ENCODE data around the gene NOL9. TPM values are rescaled to one million over a fixed set of nuclear protein-coding genes. Genes with fewer than 3 reads are reported as not detected.
A peak's percentile ranks its signal among the peaks of the same experiment; 100 is the strongest.

NOL9 gene
- total and polyA plus RNA-seq, 9 of the 15 experiments (the other 6 are each of a cell fraction or from before 2014, with no cell fraction given), result 5.6 to 76.5 (median 47.3) TPM

- TF ChIP-seq NCOA2 (IDR thresholded peaks at IDR 0.05; ENCODE audit: partially characterized antibody in 2 of 2), result no peak
- TF ChIP-seq ZSCAN29 (IDR thresholded peaks at IDR 0.05), result no peak
- TF ChIP-seq ZNF695 (CRISPR knock-in tag; IDR thresholded peaks at IDR 0.05), result no peak
- TF ChIP-seq ZNF133 (CRISPR knock-in tag; IDR thresholded peaks at IDR 0.05), result no peak
- TF ChIP-seq KDM2B (CRISPR knock-in tag; IDR thresholded peaks at IDR 0.05), result peak; percentile 92
- TF ChIP-seq ZNF165 (CRISPR knock-in tag; IDR thresholded peaks at IDR 0.05; ENCODE audit: borderline replicate concordance), result no peak
- peak; percentile 82 for TF ChIP-seq FIP1L1 (IDR thresholded peaks at IDR 0.05; ENCODE audit: low read depth, low read length, poor library complexity, severe bottlenecking)
- no peak; the same call in 1 of the 2 replicates for TF ChIP-seq NR3C1 (CRISPR knock-in tag; IDR thresholded peaks at IDR 0.05)
- peak; percentile 96 for TF ChIP-seq TBP (optimal IDR thresholded peaks at IDR 0.05; ENCODE audit: low read depth, low read length)
- TF ChIP-seq ZNF23 (CRISPR knock-in tag; IDR thresholded peaks at IDR 0.05), result no peak
- no peak for TF ChIP-seq IRF9 (tag; IDR thresholded peaks at IDR 0.05)
- TF ChIP-seq, protein P1, sequence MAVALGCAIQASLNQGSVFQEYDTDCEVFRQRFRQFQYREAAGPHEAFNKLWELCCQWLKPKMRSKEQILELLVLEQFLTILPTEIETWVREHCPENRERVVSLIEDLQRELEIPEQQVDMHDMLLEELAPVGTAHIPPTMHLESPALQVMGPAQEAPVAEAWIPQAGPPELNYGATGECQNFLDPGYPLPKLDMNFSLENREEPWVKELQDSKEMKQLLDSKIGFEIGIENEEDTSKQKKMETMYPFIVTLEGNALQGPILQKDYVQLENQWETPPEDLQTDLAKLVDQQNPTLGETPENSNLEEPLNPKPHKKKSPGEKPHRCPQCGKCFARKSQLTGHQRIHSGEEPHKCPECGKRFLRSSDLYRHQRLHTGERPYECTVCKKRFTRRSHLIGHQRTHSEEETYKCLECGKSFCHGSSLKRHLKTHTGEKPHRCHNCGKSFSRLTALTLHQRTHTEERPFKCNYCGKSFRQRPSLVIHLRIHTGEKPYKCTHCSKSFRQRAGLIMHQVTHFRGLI (CRISPR knock-in tag; IDR thresholded peaks at IDR 0.05), result no peak
- peak; percentile 60 for TF ChIP-seq PCBP2 (IDR thresholded peaks at IDR 0.05; ENCODE audit: low read depth, low read length, poor library complexity, severe bottlenecking)
- peak; percentile 36 for TF ChIP-seq POLR2B (IDR thresholded peaks at IDR 0.05; ENCODE audit: low read depth, partially characterized antibody)
- TF ChIP-seq PRDM10 (IDR thresholded peaks at IDR 0.05; ENCODE audit: partially characterized antibody), result no peak
- no peak for TF ChIP-seq SRSF9 (IDR thresholded peaks at IDR 0.05; ENCODE audit: borderline replicate concordance, low read depth, low read length)
- peak; percentile 46 for TF ChIP-seq PHF20 (IDR thresholded peaks at IDR 0.05; ENCODE audit: partially characterized antibody)
- TF ChIP-seq TEAD4 (IDR thresholded peaks at IDR 0.05; ENCODE audit: low read length), result no peak
- no peak for TF ChIP-seq TEAD4 (CRISPR knock-in tag; IDR thresholded peaks at IDR 0.05; ENCODE audit: borderline replicate concordance)
- TF ChIP-seq, protein P2, sequence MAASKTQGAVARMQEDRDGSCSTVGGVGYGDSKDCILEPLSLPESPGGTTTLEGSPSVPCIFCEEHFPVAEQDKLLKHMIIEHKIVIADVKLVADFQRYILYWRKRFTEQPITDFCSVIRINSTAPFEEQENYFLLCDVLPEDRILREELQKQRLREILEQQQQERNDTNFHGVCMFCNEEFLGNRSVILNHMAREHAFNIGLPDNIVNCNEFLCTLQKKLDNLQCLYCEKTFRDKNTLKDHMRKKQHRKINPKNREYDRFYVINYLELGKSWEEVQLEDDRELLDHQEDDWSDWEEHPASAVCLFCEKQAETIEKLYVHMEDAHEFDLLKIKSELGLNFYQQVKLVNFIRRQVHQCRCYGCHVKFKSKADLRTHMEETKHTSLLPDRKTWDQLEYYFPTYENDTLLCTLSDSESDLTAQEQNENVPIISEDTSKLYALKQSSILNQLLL (CRISPR knock-in tag; IDR thresholded peaks at IDR 0.05; ENCODE audit: borderline replicate concordance), result no peak
These were observed 48.4 kb upstream of the NOL9 start, which contains the start of gene KLHL21 (continued) for GRCh38 chr1:6602669-6603237.
